Glutamatergic neuron (in vitro differentiated cells): Measurements from ENCODE around the gene ARHGEF11. TPM values are rescaled to one million over a fixed set of nuclear protein-coding genes. Genes with fewer than 3 reads are reported as not detected.

Source experiments
- DNase-seq: peaks from one replicate; pipeline ENCODE4 v3.0.0; 2022
- H3K27ac Mint-ChIP-seq: one replicate; pipeline ENCODE4 v1.8.0; 2020; ENCODE audit warnings: mild to moderate bottlenecking, mixed read lengths, inconsistent platforms; ENCODE audit not compliant: unreplicated experiment
- H3K27me3 Mint-ChIP-seq: one replicate; pipeline ENCODE4 v1.8.0; 2020; ENCODE audit warnings: mild to moderate bottlenecking, moderate library complexity, mixed read lengths, inconsistent platforms; ENCODE audit not compliant: unreplicated experiment
- H3K36me3 Mint-ChIP-seq: one replicate; pipeline ENCODE4 v1.8.0; 2020; ENCODE audit warnings: mild to moderate bottlenecking, mixed read lengths, inconsistent platforms; ENCODE audit not compliant: unreplicated experiment
- H3K4me1 Mint-ChIP-seq: one replicate; pipeline ENCODE4 v1.8.0; 2020; ENCODE audit warnings: mild to moderate bottlenecking, low read depth, mixed read lengths, inconsistent platforms; ENCODE audit not compliant: unreplicated experiment
- H3K4me3 Mint-ChIP-seq: one replicate; pipeline ENCODE4 v1.8.0; 2020; ENCODE audit warnings: mild to moderate bottlenecking, mixed read lengths, inconsistent platforms; ENCODE audit not compliant: unreplicated experiment
- H3K9me3 Mint-ChIP-seq: one replicate; pipeline ENCODE4 v1.8.0; 2020; ENCODE audit warnings: mild to moderate bottlenecking, moderate library complexity, mixed read lengths, inconsistent platforms; ENCODE audit not compliant: unreplicated experiment
- total RNA-seq: library from RNA; stranded (reverse); fragmentation: NEBNext Ultra II Directional; extraction: Animal tissue kit (Norgen Biotek cat#: 25700); gene quantifications from one replicate; pipeline ENCODE4 v1.2.1, GENCODE V29; 2021; ENCODE audit not compliant: unreplicated experiment
- TF ChIP-seq, protein P1 (sequence below): fragments of 200-600 bp; sonication (generic); IDR thresholded peaks from one replicate; pipeline ENCODE4 v1.5.0; 2021; ENCODE audit not compliant: partially characterized antibody, unreplicated experiment

Gene ARHGEF11
- total RNA-seq, 1 donor from 2014 or later, result 40.5 TPM

DNA sequence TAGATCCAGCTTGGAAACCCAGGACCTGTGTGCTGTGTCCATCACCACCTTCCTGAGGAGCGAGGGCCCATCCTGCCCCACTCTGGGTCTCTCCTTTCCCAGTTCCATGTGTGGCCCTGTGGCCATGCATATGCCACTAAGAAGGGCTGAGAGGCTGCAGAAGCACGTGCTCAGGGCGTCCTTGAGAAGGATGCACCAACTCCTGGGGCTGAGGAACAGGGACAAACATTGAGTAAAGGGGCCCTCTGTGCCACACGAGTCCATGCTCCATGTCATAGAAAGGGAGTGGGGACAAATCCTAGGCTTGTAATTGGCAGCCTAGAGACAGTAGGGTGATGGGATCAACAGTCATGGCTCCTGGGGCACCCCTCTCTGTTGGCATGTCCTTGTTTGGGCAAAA is 45.6 kb upstream of the ARHGEF11 start:
- no peak for DNase-seq
- Mint-ChIP-seq H3K4me1 (peaks cover 10% of the 10 kb centered on the region), H3K27me3 (peaks cover 5% of the 10 kb centered on the region), H3K9me3 (no peaks in the 10 kb centered on the region), H3K36me3 (no peaks in the 10 kb centered on the region), H3K27ac (no peak overlapping the region), H3K4me3 (no peak overlapping the region)
- TF ChIP-seq, protein P1, sequence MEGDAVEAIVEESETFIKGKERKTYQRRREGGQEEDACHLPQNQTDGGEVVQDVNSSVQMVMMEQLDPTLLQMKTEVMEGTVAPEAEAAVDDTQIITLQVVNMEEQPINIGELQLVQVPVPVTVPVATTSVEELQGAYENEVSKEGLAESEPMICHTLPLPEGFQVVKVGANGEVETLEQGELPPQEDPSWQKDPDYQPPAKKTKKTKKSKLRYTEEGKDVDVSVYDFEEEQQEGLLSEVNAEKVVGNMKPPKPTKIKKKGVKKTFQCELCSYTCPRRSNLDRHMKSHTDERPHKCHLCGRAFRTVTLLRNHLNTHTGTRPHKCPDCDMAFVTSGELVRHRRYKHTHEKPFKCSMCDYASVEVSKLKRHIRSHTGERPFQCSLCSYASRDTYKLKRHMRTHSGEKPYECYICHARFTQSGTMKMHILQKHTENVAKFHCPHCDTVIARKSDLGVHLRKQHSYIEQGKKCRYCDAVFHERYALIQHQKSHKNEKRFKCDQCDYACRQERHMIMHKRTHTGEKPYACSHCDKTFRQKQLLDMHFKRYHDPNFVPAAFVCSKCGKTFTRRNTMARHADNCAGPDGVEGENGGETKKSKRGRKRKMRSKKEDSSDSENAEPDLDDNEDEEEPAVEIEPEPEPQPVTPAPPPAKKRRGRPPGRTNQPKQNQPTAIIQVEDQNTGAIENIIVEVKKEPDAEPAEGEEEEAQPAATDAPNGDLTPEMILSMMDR, result no peak

- H3K4me3 Mint-ChIP-seq, result no peak overlapping the region
- H3K36me3 Mint-ChIP-seq, result no peaks in the 10 kb centered on the region
- H3K9me3 Mint-ChIP-seq, result no peaks in the 10 kb centered on the region
- DNase-seq, result no peak
- TF ChIP-seq, protein P1, result no peak
- peaks cover 5% of the 10 kb centered on the region for H3K27me3 Mint-ChIP-seq
- peaks cover 10% of the 10 kb centered on the region for H3K4me1 Mint-ChIP-seq
- H3K27ac Mint-ChIP-seq, result no peak overlapping the region
These were observed 45.2 kb upstream of the ARHGEF11 start for GRCh38 chr1:157090771-157091170.

GRCh38 chr1:157090196-157090647 is 44.7 kb upstream of the ARHGEF11 start:
- no peak overlapping the region for H3K27ac Mint-ChIP-seq
- peak overlapping the region; percentile 15 for H3K4me3 Mint-ChIP-seq
- peaks cover 5% of the 10 kb centered on the region for H3K27me3 Mint-ChIP-seq
- no peaks in the 10 kb centered on the region for H3K9me3 Mint-ChIP-seq
- peaks cover 10% of the 10 kb centered on the region for H3K4me1 Mint-ChIP-seq
- DNase-seq, result peak; percentile 95
- H3K36me3 Mint-ChIP-seq, result no peaks in the 10 kb centered on the region
- TF ChIP-seq, protein P1, result peak; percentile 97

GRCh38 chr1:157089789-157090188 is 44.2 kb upstream of the ARHGEF11 start:
- Mint-ChIP-seq H3K27ac (no peak overlapping the region), H3K36me3 (no peaks in the 10 kb centered on the region), H3K4me1 (peaks cover 10% of the 10 kb centered on the region), H3K27me3 (peaks cover 5% of the 10 kb centered on the region), H3K4me3 (peak overlapping the region; percentile 15), H3K9me3 (no peaks in the 10 kb centered on the region)
- DNase-seq, result no peak
- TF ChIP-seq, protein P1, result no peak

- TF ChIP-seq, protein P1, result no peak
- peaks cover 5% of the 10 kb centered on the region for H3K27me3 Mint-ChIP-seq
These were observed 43.1 kb upstream of the ARHGEF11 start for GRCh38 chr1:157088607-157089006.

More at GRCh38 chr1:157088607-157089006, 43.1 kb upstream of the ARHGEF11 start:
- H3K27ac Mint-ChIP-seq, result no peak overlapping the region
- H3K4me1 Mint-ChIP-seq, result peaks cover 10% of the 10 kb centered on the region
- DNase-seq, result no peak
- no peak overlapping the region for H3K4me3 Mint-ChIP-seq
- H3K36me3 Mint-ChIP-seq, result no peaks in the 10 kb centered on the region
- no peaks in the 10 kb centered on the region for H3K9me3 Mint-ChIP-seq
